IMR-90 (cell line): Measurements from ENCODE around the gene DNAJB12.

Experiments
- CEBPB ChIP-seq: IDR thresholded peaks from 2 replicates; pipeline ENCODE4 v1.6.1; 2012; ENCODE audit warnings: low read depth, low read length, improper control_type of control experiment
- MAFK ChIP-seq: IDR thresholded peaks from 2 replicates; pipeline ENCODE4 v1.6.1; 2012; ENCODE audit warnings: low read depth, low read length, improper control_type of control experiment
- MXI1 ChIP-seq: IDR thresholded peaks from 2 replicates; pipeline ENCODE4 v1.6.1; 2012; ENCODE audit warnings: low read depth, mild to moderate bottlenecking, low read length, moderate library complexity, borderline replicate concordance
- POLR2A ChIP-seq: IDR thresholded peaks from 2 replicates; pipeline ENCODE4 v1.6.1; 2012; ENCODE audit warnings: mild to moderate bottlenecking, low read depth, low read length
- RAD21 ChIP-seq: IDR thresholded peaks from 2 replicates; pipeline ENCODE4 v1.6.1; 2012; ENCODE audit warnings: low read length, improper control_type of control experiment
- RCOR1 ChIP-seq: IDR thresholded peaks from 2 replicates; pipeline ENCODE4 v1.6.1; 2012; ENCODE audit warnings: mild to moderate bottlenecking, low read length, improper control_type of control experiment; ENCODE audit not compliant: insufficient replicate concordance
- RFX5 ChIP-seq: IDR thresholded peaks from 2 replicates; pipeline ENCODE4 v1.8.0; 2012; ENCODE audit warnings: low read depth, mild to moderate bottlenecking, low read length, moderate library complexity
- SMC3 ChIP-seq: fragments of 150-350 bp; IDR thresholded peaks from 2 replicates; pipeline ENCODE4 v1.6.1; 2016; ENCODE audit warnings: low read depth, mild to moderate bottlenecking, antibody characterized with exemption, low read length, moderate library complexity
- USF2 ChIP-seq: fragments of 150-350 bp; IDR thresholded peaks from 2 replicates; pipeline ENCODE4 v1.6.1; 2017; ENCODE audit warnings: mild to moderate bottlenecking, antibody characterized with exemption, low read length, low read depth
- TF ChIP-seq, protein P1 (sequence below): conservative IDR thresholded peaks from 2 replicates; pipeline ENCODE4 v1.5.1; 2012; ENCODE audit warnings: mild to moderate bottlenecking, low read depth, low read length, improper control_type of control experiment
- TF ChIP-seq, protein P2 (sequence below): fragments of 150-350 bp; IDR thresholded peaks from 2 replicates; pipeline ENCODE4 v1.6.1; 2016; ENCODE audit warnings: low read depth, mild to moderate bottlenecking, low read length, moderate library complexity, borderline replicate concordance

GRCh38 chr10:72285972-72286521 lies 68.7 kb downstream of the DNAJB12 start:
- TF ChIP-seq CEBPB (no peak), SMC3 (no peak), POLR2A (no peak), MAFK (no peak), USF2 (no peak), RCOR1 (no peak), RAD21 (no peak), MXI1 (no peak), RFX5 (no peak)
- TF ChIP-seq, protein P1, sequence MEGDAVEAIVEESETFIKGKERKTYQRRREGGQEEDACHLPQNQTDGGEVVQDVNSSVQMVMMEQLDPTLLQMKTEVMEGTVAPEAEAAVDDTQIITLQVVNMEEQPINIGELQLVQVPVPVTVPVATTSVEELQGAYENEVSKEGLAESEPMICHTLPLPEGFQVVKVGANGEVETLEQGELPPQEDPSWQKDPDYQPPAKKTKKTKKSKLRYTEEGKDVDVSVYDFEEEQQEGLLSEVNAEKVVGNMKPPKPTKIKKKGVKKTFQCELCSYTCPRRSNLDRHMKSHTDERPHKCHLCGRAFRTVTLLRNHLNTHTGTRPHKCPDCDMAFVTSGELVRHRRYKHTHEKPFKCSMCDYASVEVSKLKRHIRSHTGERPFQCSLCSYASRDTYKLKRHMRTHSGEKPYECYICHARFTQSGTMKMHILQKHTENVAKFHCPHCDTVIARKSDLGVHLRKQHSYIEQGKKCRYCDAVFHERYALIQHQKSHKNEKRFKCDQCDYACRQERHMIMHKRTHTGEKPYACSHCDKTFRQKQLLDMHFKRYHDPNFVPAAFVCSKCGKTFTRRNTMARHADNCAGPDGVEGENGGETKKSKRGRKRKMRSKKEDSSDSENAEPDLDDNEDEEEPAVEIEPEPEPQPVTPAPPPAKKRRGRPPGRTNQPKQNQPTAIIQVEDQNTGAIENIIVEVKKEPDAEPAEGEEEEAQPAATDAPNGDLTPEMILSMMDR = no peak
- TF ChIP-seq, protein P2, sequence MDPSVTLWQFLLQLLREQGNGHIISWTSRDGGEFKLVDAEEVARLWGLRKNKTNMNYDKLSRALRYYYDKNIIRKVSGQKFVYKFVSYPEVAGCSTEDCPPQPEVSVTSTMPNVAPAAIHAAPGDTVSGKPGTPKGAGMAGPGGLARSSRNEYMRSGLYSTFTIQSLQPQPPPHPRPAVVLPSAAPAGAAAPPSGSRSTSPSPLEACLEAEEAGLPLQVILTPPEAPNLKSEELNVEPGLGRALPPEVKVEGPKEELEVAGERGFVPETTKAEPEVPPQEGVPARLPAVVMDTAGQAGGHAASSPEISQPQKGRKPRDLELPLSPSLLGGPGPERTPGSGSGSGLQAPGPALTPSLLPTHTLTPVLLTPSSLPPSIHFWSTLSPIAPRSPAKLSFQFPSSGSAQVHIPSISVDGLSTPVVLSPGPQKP = no peak
